DMS 273 treated with DMSO at 0.1 percent for 48 hours (cell line): ENCODE measurements around the gene LSM7.

Source experiments
- DNase-seq: peaks from one replicate; lab custom pipeline; 2025; lab: John Stamatoyannopoulos, UW

LSM7 gene

GRCh38 chr19:2338055-2338615 is 9.7 kb upstream of the LSM7 start:
- DNase-seq: no peak

- no peak for DNase-seq
These were observed 8.9 kb upstream of the LSM7 start for GRCh38 chr19:2337329-2337707.

- no peak for DNase-seq
These were observed 8.3 kb upstream of the LSM7 start for GRCh38 chr19:2336528-2337328.

GRCh38 chr19:2335848-2336247 is 7.5 kb upstream of the LSM7 start:
- DNase-seq: no peak

GRCh38 chr19:2334986-2335846 is 6.8 kb upstream of the LSM7 start:
- no peak for DNase-seq

- DNase-seq: no peak
These were observed 6.0 kb upstream of the LSM7 start for GRCh38 chr19:2334426-2334825.

- no peak for DNase-seq
These were observed 5.4 kb upstream of the LSM7 start for GRCh38 chr19:2333807-2334211.

GRCh38 chr19:2333027-2333806 is 4.8 kb upstream of the LSM7 start:
- DNase-seq: no peak

- DNase-seq: no peak
These were observed 4.1 kb upstream of the LSM7 start for GRCh38 chr19:2332341-2333026.

GRCh38 chr19:2331601-2332246 is 3.3 kb upstream of the LSM7 start:
- DNase-seq: no peak

GRCh38 chr19:2330632-2331284 is 2.4 kb upstream of the LSM7 start:
- DNase-seq: no peak

- no peak for DNase-seq
These were observed 1.9 kb upstream of the LSM7 start for GRCh38 chr19:2330255-2330631.

- no peak for DNase-seq
These were observed 1.1 kb upstream of the LSM7 start for GRCh38 chr19:2329501-2329916.

- DNase-seq: no peak
These were observed 728 bp upstream of the LSM7 start for GRCh38 chr19:2329149-2329478.

- peak; percentile 48 for DNase-seq
These were observed 499 bp downstream of the LSM7 start for GRCh38 chr19:2327773-2328400.

- no peak for DNase-seq
These were observed 1.6 kb downstream of the LSM7 start for GRCh38 chr19:2326699-2327360.

GRCh38 chr19:2325281-2326046 is 2.9 kb downstream of the LSM7 start:
- no peak for DNase-seq

GRCh38 chr19:2324220-2324948 is 4.0 kb downstream of the LSM7 start:
- no peak for DNase-seq
